Activated CD8-positive, alpha-beta T cell treated with anti-CD3 and anti-CD28 coated beads for 36 hours (primary cell): ENCODE results near the gene OGN. TPM values are rescaled to one million over a fixed set of nuclear protein-coding genes. Genes with fewer than 3 reads are reported as not detected.

Source experiments
- ATAC-seq: fragments of 200-7000 bp; cut with Tn5 transposase; one replicate; pipeline ENCODE4 v1.10.0; 2021; ENCODE audit warnings: mild to moderate bottlenecking, moderate library complexity
- CTCF ChIA-PET: fragments of 350-600 bp; sonication (Branson Sonifier 250); formaldehyde crosslinking; loops from one replicate; lab custom pipeline; 2021; ENCODE audit warnings: antibody characterized with exemption; lab: Charles Lee
- POLR2A ChIA-PET: fragments of 350-600 bp; sonication (Branson Sonifier 250); formaldehyde crosslinking; loops from one replicate; lab custom pipeline; 2021; ENCODE audit warnings: antibody characterized with exemption; lab: Charles Lee
- DNase-seq: peaks from one replicate; pipeline ENCODE4 v3.0.0-alpha.2; 2020
- H3K27ac Mint-ChIP-seq: one replicate; pipeline ENCODE4 v1.8.0; 2021; ENCODE audit warnings: mild to moderate bottlenecking, mixed read lengths
- H3K27me3 Mint-ChIP-seq: one replicate; pipeline ENCODE4 v1.8.0; 2021; ENCODE audit warnings: mixed read lengths
- H3K36me3 Mint-ChIP-seq: one replicate; pipeline ENCODE4 v1.8.0; 2021; ENCODE audit warnings: low read depth, mixed read lengths
- H3K4me1 Mint-ChIP-seq: one replicate; pipeline ENCODE4 v1.8.0; 2021; ENCODE audit warnings: low read depth, mixed read lengths
- H3K4me3 Mint-ChIP-seq: one replicate; pipeline ENCODE4 v1.8.0; 2021; ENCODE audit warnings: mild to moderate bottlenecking, moderate library complexity, mixed read lengths
- H3K9me3 Mint-ChIP-seq: one replicate; pipeline ENCODE4 v1.8.0; 2021; ENCODE audit warnings: mixed read lengths
- CTCF ChIP-seq: fragments of 200-600 bp; IDR thresholded peaks from one replicate; pipeline ENCODE4 v1.8.0; 2022; ENCODE audit warnings: antibody characterized with exemption, mild to moderate bottlenecking
- intact Hi-C: fragments of 100-400 bp; cut with micrococcal nuclease; formaldehyde crosslinking; loops from one replicate; pipeline ENCODE4 v1.10.0; 2022
- total RNA-seq, 2 experiments: library from RNA; stranded (reverse); gene quantifications; one replicate each; pipeline ENCODE4 v1.2.3, GENCODE V29; 2021

Gene OGN
- total RNA-seq, 2 experiments from 2014 or later = not detected

- Mint-ChIP-seq H3K36me3 (peaks cover 46% of the 10 kb centered on the region), H3K9me3 (peaks cover 14% of the 10 kb centered on the region), H3K4me1 (peaks cover 4% of the 10 kb centered on the region), H3K27ac (no peak overlapping the region), H3K27me3 (no peaks in the 10 kb centered on the region), H3K4me3 (no peak overlapping the region)
- ATAC-seq = no peak
- DNase-seq = no peak
- intact Hi-C loops = no loop called here
- no peak for TF ChIP-seq CTCF
- ChIA-PET POLR2A (no interaction called here), CTCF (no interaction called here)
Observed at GRCh38 chr9:92353051-92353450, 51.3 kb downstream of the OGN start.

GRCh38 chr9:92350740-92351133 lies 53.6 kb downstream of the OGN start:
- peaks cover 4% of the 10 kb centered on the region for H3K4me1 Mint-ChIP-seq
- CTCF ChIA-PET = interaction anchor here (1.1 kb wide), 1 partner anchor 18 kb away, joined by 3 read pairs; no protein-coding TSS in a partner anchor
- H3K27ac Mint-ChIP-seq = no peak overlapping the region
- peaks cover 41% of the 10 kb centered on the region for H3K36me3 Mint-ChIP-seq
- H3K4me3 Mint-ChIP-seq = no peak overlapping the region
- no peaks in the 10 kb centered on the region for H3K27me3 Mint-ChIP-seq
- H3K9me3 Mint-ChIP-seq = peaks cover 9% of the 10 kb centered on the region
- POLR2A ChIA-PET = interaction anchor here (1.0 kb wide), 1 partner anchor 25 kb away, joined by 3 read pairs; the partner anchor contains the start of gene CENPP
- TF ChIP-seq CTCF = no peak
- DNase-seq (no peak), ATAC-seq (no peak)
- intact Hi-C loops = no loop called here

- intact Hi-C loops = no loop called here
- CTCF ChIA-PET = no interaction called here
- ATAC-seq (no peak), DNase-seq (no peak)
- Mint-ChIP-seq H3K4me3 (no peak overlapping the region), H3K9me3 (peaks cover 4% of the 10 kb centered on the region), H3K4me1 (peaks cover 4% of the 10 kb centered on the region), H3K27me3 (no peaks in the 10 kb centered on the region), H3K27ac (no peak overlapping the region), H3K36me3 (peaks cover 36% of the 10 kb centered on the region)
- POLR2A ChIA-PET = interaction anchor here (1.0 kb wide), 1 partner anchor 25 kb away, joined by 3 read pairs; the partner anchor contains the start of gene CENPP
- TF ChIP-seq CTCF = no peak
Observed at GRCh38 chr9:92349771-92350739, 54.3 kb downstream of the OGN start.

DNA sequence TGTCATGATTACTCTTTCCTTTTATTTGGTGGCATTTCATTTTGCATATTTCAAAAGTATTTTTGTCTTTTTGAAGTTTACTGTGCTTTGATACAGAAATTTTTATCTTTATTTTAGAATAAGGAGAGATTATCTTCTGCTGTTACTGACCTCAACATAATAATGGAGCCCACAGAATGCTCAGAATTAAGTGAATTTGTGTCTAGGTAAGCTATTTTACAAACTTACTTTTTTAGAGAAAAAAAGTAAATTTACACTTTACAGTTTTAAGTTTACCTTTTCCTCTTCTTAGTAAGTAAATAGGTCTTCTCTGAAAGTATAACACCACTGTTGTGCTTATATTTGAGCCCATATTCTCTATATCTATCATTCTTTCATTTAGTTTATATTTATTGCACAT lies 58.8 kb downstream of the OGN start:
- no peaks in the 10 kb centered on the region for H3K9me3 Mint-ChIP-seq
- POLR2A ChIA-PET = no interaction called here

More for the DNA sequence above, 58.8 kb downstream of the OGN start:
- Mint-ChIP-seq H3K27ac (no peak overlapping the region), H3K36me3 (peaks cover 29% of the 10 kb centered on the region), H3K4me3 (no peak overlapping the region), H3K27me3 (no peaks in the 10 kb centered on the region), H3K4me1 (peaks cover under 1% of the 10 kb centered on the region)
- TF ChIP-seq CTCF = no peak
- ATAC-seq (no peak), DNase-seq (no peak)
- CTCF ChIA-PET = no interaction called here
- intact Hi-C loops = no loop called here
